ENCODE results near the gene TSPAN5.

TSPAN5 gene

DNA sequence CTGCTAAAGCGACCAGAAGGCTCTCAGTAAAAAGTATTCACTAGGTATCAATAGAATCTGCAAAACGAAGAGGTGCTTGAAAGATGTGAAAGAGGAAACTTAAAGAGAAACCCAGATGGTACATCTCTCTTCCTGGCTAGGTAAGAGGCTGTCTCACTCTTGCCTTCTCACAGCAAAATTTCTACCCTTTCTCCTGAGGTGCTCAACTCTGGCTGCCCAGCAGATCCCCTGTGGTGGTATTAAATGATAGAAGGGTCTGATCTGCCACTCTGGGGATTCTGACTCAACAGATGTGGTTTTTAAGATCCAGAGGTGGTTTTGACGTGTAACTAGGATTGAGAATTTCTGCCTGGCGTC, 14.9 kb upstream of the TSPAN5 start:
- no peak for DNase-seq (ENCODE audit: low read depth)

DNA sequence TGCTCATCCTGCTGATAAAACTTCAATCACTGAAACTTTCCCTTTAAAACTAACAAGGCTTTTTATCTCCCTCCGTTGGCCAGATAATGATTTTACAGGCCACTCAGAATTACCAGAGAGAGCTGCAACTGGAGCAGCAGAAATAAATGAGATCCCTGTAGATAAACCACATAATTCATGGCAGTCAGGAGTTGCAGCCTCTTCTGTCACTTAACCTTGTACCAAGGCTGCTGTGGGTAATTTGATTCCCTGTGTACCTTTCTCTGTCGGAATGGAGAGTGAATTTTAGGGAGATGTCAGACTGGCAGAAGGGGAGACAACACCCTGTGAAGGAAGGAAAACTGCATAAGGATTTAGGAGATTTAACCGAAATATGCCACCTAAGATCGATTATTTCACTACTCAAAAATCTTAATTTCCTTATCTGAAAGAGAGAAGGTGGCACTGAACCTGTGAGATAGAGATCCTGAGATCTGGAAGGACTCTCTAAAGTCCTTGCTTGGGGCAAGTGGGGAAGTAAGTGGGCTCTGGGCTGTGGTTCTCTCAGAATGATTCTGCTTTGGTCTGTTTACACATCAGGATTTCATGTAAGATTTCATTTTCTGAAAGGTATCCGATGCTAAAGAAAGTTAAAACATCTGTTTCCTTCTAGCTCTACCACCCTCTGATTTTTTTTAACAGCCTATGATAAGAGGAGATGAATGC, 14.3 kb upstream of the TSPAN5 start:
- DNase-seq (ENCODE audit: low read depth): no peak

DNA sequence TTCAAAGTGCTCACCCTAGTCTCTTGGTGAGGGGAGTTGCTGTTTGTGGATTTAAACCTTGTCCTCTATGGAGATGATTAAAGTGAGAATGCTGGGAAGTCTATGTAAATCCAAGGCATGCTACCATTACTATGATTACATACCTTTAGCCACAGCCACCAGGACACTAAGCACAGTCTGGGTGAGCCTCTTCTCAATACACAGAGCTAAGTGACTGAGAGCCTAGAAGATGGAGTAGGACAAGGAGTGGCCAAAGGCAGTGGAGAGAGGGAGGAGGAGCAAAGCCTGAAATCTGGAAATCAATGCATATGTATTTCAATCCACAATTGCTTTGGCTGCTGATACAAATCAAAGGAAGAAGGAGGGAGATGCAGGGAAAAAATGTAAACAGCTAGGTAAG, 12.7 kb upstream of the TSPAN5 start:
- DNase-seq (ENCODE audit: low read depth): no peak

DNA sequence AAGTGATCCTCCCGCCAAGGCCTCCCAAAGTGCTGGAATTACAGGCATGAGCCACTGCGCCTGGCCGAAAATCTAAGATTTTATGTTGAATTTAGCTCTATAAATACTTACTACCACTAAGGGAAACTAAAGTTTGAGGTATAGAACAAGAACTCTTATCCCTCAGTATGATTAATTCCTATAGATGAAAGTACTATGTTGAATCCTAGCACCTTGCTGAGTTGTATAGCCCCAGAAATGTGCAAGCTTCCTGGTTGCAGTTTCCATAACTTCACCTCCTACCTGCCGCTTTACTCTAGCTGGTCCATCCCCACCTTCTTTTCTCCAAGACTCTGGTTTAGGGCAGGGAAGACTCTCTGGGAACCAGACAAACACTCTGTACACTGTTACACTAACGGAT, 11.8 kb upstream of the TSPAN5 start:
- DNase-seq (ENCODE audit: low read depth): no peak

DNA sequence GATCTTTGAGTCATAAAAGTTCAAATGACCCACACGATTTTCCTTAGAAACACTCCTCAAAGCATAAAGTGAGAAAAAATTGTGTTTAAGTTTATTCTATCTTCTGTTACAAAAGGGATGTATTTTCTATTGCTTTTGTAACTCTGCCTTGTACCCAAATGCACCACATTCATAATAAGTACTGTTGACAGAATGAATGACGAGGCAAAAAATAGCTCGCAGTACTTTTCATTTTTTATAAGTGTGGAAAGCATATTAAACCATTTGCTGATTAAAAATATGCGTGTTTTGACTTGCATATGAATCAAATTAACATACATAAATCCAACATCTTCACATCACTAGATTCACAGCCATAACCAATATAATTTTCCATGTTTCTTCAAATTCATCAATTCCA, 11.2 kb upstream of the TSPAN5 start:
- no peak for DNase-seq (ENCODE audit: low read depth)

DNA sequence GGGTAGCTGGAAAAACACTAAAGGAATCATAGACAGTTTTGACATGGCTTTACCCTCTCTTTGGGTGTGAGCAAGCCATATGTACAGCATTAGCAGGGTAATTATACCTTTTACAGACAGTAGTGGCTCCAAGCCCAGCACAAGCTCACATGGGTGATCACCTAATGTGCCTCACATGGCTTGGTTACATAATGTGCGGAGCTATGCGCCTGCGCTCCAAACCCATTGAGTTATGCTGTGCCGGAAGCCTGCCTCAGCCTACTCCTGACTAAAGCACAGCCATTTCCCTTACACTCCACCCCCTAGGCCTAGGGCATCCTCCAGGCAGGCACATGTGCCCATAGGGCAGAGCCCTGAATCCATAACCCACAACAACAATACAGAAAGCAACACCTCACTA, 6.5 kb upstream of the TSPAN5 start:
- DNase-seq (ENCODE audit: low read depth): no peak

DNA sequence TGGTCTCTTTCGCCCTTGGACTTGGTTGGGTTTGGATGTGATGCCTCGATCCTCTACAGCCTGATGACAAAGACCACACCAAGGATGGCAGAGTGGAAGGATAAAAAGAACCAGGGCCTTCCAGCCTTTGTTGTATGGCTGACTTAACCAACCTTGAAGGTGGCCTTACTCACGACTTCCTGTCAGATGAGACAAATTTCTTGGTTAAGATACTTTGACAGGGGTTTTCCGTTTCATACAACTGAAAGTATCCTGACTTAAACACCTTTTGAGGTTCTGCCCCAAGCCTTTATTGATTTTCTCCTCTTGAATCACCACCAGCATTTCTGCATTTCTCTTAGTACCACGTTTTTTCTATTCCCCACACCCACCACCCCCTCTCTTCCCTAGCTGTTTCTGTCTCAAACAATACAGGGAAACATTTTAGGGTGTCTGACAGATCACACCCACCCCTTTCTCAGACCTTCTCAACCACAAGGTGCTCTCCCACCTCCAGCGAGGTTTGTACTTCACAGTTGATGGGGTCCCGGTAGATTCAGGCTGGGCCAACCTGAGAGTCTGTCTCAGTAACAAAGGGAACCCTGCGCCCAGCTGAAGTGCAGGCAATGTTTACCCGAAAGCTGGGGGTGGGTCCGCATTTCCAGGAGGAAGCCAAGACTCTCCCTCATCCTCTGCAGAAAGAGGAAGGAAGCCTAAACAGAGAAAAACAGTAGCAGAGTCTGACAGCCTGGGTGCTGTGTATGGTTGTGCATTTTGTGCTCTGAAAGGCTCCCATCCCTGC, 5.0 kb upstream of the TSPAN5 start:
- peak; percentile 20 for DNase-seq (ENCODE audit: low read depth)

DNA sequence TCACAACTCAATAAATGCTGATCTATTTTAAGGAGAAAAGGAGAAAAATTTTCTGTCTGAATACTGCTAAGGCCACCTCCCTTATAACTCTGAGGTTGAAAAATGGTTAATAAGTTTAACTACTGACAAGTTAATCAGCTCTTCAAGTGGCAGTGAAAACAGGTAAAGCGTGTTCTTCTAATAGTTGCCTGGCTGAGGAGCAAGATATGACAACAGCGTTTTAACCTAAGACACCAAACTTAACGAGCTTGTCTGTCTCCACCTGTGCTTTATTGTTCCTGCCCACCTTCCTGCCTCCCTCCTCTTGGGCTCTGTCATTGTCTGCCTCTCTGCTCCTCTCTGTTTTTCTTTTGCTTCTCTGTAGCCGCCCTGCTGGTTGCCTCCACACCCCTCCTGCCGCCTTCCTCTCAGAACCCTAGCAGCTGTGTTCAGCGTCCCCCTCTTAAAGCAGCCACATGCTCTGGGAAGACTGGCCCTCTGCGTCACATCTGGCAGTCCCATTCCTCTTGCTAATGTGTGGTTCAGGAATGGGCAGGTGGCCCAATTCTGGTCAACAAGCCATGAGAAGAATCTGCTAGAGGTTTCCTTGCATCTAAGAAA, 4.3 kb upstream of the TSPAN5 start:
- no peak for DNase-seq (ENCODE audit: low read depth)

DNA sequence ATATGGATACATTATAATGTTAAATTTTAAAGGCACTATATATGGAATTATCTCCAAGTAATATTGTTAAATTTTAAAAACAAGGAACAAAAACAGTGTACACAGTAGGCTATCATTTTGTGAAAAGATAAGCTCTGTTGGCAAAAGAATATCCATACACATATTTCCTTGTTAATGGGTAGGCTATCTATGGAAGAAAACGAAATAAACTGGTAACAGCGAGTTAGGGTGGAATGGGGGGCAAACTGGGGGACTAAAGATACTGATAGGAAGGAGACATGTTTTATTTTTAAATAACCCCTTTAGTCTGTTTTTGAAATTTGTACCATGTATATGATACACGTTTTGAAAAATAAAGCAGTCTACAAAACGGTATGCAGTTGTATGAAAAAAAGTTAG, 3.6 kb upstream of the TSPAN5 start:
- no peak for DNase-seq (ENCODE audit: low read depth)

DNA sequence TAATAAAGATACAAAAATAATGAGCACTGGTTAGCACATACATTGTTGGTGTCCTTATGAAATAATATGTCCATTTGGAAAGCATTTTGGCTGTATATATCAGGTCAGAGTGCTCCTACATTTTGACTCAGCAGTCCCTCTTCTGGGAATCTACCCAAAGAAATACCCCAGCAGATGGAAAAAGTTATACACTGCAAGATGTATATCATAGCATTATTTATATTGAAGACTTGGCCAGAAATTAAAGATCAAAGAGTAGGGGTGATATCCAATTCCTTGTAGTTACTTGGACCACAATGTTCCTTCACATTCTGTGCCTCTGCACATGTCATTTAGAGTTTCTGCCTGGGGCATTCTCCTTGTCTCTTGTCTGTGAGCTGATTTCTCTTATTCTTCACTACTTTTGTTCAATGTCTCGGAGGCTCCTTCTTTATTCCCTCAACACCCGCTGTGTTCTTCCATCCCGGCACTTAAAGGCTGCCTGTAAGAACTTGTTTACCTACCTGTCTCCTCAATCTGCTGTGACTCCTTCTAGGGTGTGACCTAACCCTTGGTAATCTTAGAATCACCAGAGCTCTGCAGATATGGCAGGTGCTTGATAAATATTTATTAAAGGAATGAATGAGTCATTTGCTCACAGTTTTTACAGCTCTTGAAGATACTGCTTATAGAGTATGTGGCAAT, 3.1 kb upstream of the TSPAN5 start:
- no peak for DNase-seq (ENCODE audit: low read depth)

DNA sequence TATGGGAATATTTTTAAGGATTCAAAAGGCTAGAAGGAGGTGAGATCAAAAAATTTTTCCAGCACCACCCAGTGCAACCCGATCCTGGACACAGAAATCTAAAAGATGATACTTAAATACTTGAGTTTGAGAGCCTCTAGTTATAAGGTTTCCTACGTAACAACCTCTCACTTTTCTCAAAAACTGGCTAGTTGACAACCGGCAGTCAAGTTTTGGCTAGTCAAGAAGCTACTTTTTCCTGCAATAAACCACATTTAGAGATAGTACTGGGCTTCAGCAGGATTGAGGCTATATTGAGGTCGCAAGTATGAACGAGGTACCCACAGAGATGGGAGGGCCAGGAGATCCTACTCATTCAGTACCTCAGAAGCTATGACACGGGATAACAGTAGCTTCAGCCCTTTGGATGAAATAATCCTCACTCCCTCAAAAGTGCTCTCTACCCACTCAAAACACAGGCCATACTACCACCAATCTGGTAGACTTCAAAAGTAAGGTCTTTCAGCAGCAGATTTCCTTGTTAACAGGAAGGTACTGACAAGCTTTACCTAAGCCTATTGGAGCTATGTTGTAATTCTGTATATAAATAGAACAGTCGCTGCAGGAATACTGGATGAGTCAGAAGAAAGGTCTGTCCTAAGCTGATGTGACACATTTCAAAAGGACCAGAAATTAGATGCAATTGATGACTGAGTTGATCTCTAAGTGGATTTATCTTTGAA, 1.5 kb upstream of the TSPAN5 start:
- no peak for DNase-seq (ENCODE audit: low read depth)

DNA sequence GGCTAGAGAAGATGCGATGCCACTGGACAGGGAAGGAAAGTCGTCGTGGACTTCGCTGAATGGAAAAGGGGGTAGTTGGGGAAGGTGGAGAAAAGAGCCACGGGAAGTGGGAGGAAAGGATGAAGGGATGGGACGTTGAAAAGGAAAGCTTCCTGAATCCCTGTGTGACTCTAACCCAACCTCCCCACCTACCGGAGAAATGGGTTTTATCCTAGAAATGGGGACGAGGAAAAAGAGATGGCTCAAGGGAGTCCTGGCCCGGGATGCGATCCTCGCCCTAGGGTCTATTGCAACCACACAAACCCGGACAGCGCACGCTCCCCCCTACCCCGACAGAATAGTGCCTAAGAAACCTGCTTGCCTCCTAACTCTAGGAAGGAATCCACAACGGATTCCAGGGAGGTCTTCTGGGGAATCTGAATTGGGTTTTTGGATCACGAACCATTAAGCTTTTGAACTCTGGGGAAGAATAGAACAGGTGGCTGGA, 738 bp upstream of the TSPAN5 start:
- no peak for DNase-seq (ENCODE audit: low read depth)

DNA sequence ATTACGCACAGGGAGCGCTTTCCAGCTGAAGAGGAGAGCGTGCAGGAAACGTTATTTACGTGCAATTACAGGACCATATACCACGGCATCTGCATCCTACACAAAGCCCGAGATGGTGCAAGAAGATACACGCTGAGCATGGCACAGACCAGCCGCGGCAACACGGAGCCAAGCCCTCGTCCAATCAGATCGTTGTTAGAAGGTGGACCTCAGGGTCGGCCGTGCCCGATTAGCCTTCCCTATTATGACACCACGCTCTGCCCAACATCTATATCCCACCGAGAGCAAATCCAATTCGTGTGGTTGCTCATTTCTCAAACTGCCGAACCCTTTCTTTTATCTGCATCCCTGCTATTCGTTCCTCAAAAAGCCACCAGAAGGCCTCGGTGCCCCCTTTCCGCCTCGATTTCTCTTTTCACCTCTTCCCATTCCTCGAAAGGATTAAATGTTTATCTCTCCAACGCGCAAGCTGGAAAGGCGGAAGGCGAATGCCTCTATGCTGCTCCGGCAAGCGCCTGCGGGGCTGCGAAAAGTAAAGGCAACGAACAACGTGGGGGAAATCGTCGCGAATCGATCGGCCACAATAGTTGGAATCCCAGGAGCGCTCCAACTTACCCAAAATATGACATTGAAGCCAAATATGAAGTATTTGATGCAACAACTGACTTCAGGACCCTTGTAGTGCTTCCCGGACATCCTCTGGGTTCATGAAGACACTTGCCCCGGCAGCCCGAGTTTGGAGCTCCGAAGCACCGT, 702 bp downstream of the TSPAN5 start:
- DNase-seq (ENCODE audit: low read depth): no peak

DNA sequence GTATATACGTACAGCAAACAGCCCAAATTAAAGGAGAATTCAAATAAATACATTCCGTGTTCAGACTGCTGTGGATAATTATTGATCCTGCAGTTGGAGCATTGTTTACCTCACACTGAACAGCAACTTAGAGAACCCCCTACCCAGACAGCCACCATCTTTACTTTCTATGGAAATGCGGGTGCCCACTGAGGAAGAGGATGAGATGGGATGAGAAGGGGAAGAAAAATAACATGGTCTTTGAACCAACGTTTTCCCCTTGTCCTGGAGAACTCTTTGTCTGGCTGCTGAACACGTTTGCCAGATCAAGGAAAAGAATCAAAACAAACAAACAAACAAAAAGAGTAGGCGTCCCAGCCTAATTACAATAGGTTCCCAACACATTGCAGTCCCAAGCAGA, 1.5 kb downstream of the TSPAN5 start:
- no peak for DNase-seq (ENCODE audit: low read depth)

DNA sequence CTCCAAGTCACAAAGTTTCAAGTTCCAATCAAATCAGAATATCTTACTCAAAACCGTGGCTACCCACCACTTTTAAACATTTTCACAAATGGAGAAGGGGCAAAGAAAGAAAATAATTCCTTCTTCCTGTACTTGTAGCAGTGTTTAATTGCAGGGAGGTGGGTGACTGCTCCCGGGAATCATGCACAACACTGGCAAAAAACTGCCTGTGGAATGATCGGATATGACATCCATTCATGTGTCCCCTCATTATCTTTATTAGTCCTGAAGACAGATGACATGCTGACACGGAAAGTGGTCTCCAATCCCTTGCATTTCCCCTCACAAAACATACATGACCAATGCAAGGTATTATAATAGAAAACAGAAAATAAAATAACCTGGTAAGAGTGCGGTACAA, 2.0 kb downstream of the TSPAN5 start:
- no peak for DNase-seq (ENCODE audit: low read depth)

DNA sequence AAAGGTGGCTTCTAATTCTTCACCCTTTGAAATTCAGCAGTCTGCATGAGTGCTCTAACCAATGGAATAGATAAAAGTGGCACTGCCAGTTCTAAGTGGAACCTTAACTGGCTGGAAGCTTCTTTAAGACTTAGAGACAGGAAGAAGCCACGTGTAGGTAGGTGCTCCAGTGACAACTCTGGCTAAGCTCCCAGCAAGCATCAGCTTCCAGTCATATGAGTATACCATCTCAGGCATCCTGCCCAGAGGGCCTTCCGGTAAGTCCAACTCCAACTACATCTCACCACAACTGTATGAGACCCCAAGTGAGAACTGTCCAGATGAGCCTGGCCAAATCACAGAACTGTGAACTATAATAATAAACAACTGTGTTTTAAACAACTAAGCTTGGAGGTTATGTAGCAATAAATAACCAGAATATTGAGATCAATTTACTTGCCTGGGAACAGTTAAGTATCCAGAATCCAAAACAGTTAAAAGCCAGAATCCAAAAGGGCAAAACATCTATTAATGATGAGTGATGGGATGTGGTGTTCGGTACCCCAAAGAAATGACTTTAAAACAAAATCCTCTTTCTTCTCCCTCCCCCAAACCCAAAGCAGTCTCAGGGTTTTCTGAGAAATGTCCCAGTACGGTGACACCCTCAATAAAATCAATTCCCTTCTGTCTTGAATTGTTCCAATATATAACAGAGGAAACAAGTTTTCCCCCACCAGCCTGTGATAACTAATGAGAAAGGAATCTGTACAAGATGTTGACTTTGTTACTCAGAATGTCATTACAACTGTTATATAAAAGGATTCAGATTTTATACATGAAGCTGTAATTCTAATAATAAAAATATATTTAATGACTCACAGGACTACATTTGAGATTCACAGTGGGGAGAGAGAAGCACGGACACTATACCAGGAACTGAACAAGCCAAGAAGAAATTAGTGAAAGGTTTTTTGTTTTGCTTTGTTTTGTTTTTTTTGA, 4.2 kb downstream of the TSPAN5 start:
- DNase-seq (ENCODE audit: low read depth): no peak

DNA sequence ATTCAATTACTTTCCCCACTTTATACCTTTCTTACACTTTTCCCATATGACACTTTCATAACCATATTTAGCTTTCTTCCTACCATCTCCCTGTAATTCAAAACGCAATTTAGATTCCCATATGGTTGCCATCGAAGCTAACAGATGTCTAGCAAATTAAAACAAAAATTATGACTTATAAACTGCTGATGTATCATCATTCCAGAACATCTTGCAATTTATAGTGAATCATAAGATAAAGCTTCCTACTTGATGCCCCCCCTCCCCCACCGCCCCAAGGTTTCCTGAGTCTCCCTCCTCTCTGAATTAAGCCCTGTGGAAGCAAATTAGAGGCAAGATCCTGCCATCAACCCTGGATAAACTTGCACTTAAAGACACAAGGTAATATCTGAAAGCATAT, 5.4 kb downstream of the TSPAN5 start:
- no peak for DNase-seq (ENCODE audit: low read depth)

DNA sequence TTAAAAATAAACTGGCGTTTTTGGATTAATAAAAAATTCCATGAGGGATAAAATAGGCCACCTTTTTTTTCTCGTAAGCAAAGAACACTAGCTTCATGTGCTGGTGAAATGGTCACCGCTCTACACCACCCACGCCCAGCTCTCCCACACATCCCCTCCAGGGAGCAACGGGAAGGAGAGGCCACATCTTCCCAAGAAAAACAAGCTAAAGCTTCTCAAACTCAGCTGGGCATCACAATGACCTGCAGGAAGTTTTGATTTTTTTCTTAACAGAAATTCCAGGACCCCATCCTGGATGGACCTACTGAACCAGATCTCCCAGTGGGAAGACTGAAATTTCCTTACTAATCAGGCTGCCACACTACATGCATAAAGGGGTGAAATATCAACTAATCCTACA, 9.8 kb downstream of the TSPAN5 start:
- no peak for DNase-seq (ENCODE audit: low read depth)

DNA sequence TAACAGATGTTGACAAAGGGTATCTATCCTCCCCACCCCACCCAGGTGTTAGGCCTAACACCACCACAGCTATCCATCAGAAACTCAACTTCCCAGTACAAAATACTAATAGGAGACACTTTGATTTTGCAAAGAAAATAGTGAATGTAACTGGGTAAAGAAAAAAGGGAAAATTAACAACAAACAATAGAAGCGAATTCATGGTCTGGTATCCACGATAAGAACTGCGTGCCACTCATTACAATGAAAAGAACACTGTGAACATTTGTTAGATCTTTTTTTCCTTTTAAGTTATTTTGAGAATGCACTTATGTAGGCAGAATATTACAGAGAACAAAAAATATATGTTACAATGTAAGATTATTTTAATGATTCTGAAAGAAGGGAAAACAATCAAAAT, 12.0 kb downstream of the TSPAN5 start:
- DNase-seq (ENCODE audit: low read depth): no peak

DNA sequence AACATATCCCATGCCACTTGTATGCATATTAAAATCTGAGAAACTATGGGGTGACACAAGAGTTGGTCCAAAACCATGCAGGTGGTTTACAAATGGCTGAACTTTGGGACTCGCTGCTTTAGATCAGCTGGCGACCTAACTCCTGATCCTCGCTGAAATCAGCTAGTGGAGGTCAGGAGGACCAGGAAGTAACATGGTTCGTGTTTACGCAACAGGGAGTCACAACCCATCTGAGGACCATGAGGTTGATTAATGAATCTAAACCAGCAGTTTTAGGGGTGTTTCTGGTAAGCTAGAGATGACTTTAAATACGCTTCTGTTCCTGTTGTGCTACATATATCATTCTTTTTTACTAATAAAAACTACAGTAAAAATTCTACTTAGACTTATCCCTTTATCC, 12.9 kb downstream of the TSPAN5 start:
- no peak for DNase-seq (ENCODE audit: low read depth)

Measured in stimulated activated CD8-positive, alpha-beta memory T cell treated with anti-CD3 and anti-CD28 coated beads, Interleukin-15, amount 100 ng/mL, for 1 hour (primary cell).